ENCODE measurements around the gene NCOA3. TPM values are rescaled to one million over a fixed set of nuclear protein-coding genes. Genes with fewer than 3 reads are reported as not detected.

NCOA3 gene
- total RNA-seq, 1 experiment from 2014 or later, result 31.1 TPM

GRCh38 chr20:47571426-47571825 lies 69.7 kb downstream of the NCOA3 start:
- H3K27ac ChIP-seq (ENCODE audit: low read length), result no peak overlapping the region
- no peaks in the 10 kb centered on the region for H3K27me3 ChIP-seq (ENCODE audit: low read length)
- H3K9me2 ChIP-seq (replicated peaks; ENCODE audit: low read length), result no peaks in the 10 kb centered on the region
- no peak overlapping the region for H3K4me3 ChIP-seq (ENCODE audit: low read length)
- H3K9ac ChIP-seq (ENCODE audit: low read length), result no peak overlapping the region
- peaks cover 16% of the 10 kb centered on the region for H3K36me3 ChIP-seq (ENCODE audit: low read depth, low read length)
- POLR2A ChIA-PET (ENCODE audit: unreplicated experiment), result no interaction called here
- no peaks in the 10 kb centered on the region for H3F3A ChIP-seq (ENCODE audit: low read length, unreplicated experiment)
- no peak overlapping the region for H3K4me2 ChIP-seq (ENCODE audit: low read length)
- CTCF ChIA-PET, result no interaction called here
- peaks cover 39% of the 10 kb centered on the region for H3K4me1 ChIP-seq (ENCODE audit: insufficient read depth, low read length)
- DNase-seq (no peak), ATAC-seq (no peak)
- H3K79me2 ChIP-seq (ENCODE audit: low read length), result peaks cover 88% of the 10 kb centered on the region
- no peaks in the 10 kb centered on the region for H4K20me1 ChIP-seq (ENCODE audit: low read length)
- no peaks in the 10 kb centered on the region for H3K9me3 ChIP-seq (ENCODE audit: low read length)
- no peak overlapping the region for H2AFZ ChIP-seq (ENCODE audit: low read length)
- no peak for TF ChIP-seq EZH2phosphoT487 (IDR thresholded peaks at IDR 0.05; ENCODE audit: borderline replicate concordance, low read length)
- BruUV-seq (replicated peaks), result no TSS peak
- intact Hi-C loops (cut with micrococcal nuclease), result no loop called here

GRCh38 chr20:47572105-47572729 lies 70.5 kb downstream of the NCOA3 start:
- intact Hi-C loops (cut with micrococcal nuclease), result no loop called here
- BruUV-seq (replicated peaks), result no TSS peak
- Histone ChIP-seq H3K27me3 (ENCODE audit: low read length) (no peaks in the 10 kb centered on the region), H3K9me3 (ENCODE audit: low read length) (no peaks in the 10 kb centered on the region), H3F3A (ENCODE audit: low read length, unreplicated experiment) (no peaks in the 10 kb centered on the region), H3K79me2 (ENCODE audit: low read length) (peaks cover 85% of the 10 kb centered on the region), H4K20me1 (ENCODE audit: low read length) (no peaks in the 10 kb centered on the region), H3K9ac (ENCODE audit: low read length) (no peak overlapping the region), H3K4me3 (ENCODE audit: low read length) (no peak overlapping the region), H2AFZ (ENCODE audit: low read length) (no peak overlapping the region), H3K4me1 (ENCODE audit: insufficient read depth, low read length) (peaks cover 46% of the 10 kb centered on the region), H3K9me2 (replicated peaks; ENCODE audit: low read length) (no peaks in the 10 kb centered on the region), H3K36me3 (ENCODE audit: low read depth, low read length) (peaks cover 16% of the 10 kb centered on the region), H3K4me2 (ENCODE audit: low read length) (no peak overlapping the region), H3K27ac (ENCODE audit: low read length) (no peak overlapping the region)
- TF ChIP-seq, protein P1, sequence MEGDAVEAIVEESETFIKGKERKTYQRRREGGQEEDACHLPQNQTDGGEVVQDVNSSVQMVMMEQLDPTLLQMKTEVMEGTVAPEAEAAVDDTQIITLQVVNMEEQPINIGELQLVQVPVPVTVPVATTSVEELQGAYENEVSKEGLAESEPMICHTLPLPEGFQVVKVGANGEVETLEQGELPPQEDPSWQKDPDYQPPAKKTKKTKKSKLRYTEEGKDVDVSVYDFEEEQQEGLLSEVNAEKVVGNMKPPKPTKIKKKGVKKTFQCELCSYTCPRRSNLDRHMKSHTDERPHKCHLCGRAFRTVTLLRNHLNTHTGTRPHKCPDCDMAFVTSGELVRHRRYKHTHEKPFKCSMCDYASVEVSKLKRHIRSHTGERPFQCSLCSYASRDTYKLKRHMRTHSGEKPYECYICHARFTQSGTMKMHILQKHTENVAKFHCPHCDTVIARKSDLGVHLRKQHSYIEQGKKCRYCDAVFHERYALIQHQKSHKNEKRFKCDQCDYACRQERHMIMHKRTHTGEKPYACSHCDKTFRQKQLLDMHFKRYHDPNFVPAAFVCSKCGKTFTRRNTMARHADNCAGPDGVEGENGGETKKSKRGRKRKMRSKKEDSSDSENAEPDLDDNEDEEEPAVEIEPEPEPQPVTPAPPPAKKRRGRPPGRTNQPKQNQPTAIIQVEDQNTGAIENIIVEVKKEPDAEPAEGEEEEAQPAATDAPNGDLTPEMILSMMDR (conservative IDR thresholded peaks at IDR 0.05; ENCODE audit: low read depth, low read length), result no peak
- no peak for TF ChIP-seq EZH2phosphoT487 (IDR thresholded peaks at IDR 0.05; ENCODE audit: borderline replicate concordance, low read length)
- no peak for ATAC-seq
- POLR2A ChIA-PET (ENCODE audit: unreplicated experiment), result no interaction called here
- no peak for DNase-seq
- CTCF ChIA-PET, result no interaction called here

GRCh38 chr20:47573559-47573958 lies 71.9 kb downstream of the NCOA3 start:
- ATAC-seq (no peak), DNase-seq (no peak)
- CTCF ChIA-PET, result no interaction called here
- intact Hi-C loops (cut with micrococcal nuclease), result no loop called here
- Histone ChIP-seq H3K27ac (ENCODE audit: low read length) (no peak overlapping the region), H4K20me1 (ENCODE audit: low read length) (no peaks in the 10 kb centered on the region), H3K36me3 (ENCODE audit: low read depth, low read length) (peaks cover 16% of the 10 kb centered on the region), H3K9me2 (replicated peaks; ENCODE audit: low read length) (no peaks in the 10 kb centered on the region), H3K4me3 (ENCODE audit: low read length) (no peak overlapping the region), H3K27me3 (ENCODE audit: low read length) (no peaks in the 10 kb centered on the region), H2AFZ (ENCODE audit: low read length) (no peak overlapping the region), H3K4me2 (ENCODE audit: low read length) (no peak overlapping the region), H3K9me3 (ENCODE audit: low read length) (no peaks in the 10 kb centered on the region), H3K9ac (ENCODE audit: low read length) (no peak overlapping the region), H3K79me2 (ENCODE audit: low read length) (peaks cover 90% of the 10 kb centered on the region), H3F3A (ENCODE audit: low read length, unreplicated experiment) (no peaks in the 10 kb centered on the region), H3K4me1 (ENCODE audit: insufficient read depth, low read length) (peaks cover 41% of the 10 kb centered on the region)
- TF ChIP-seq, protein P1 (conservative IDR thresholded peaks at IDR 0.05; ENCODE audit: low read depth, low read length), result no peak
- TF ChIP-seq EZH2phosphoT487 (IDR thresholded peaks at IDR 0.05; ENCODE audit: borderline replicate concordance, low read length) (no peak), EZH2 (IDR thresholded peaks at IDR 0.05; ENCODE audit: low read length, unreplicated experiment) (no peak)
- POLR2A ChIA-PET (ENCODE audit: unreplicated experiment), result no interaction called here
- no TSS peak for BruUV-seq (replicated peaks)
